ENCODE data around the gene WHRN.

GRCh38 chr9:114480746-114481435 lies 24.4 kb downstream of the WHRN start:
- TF ChIP-seq EZH2 (IDR thresholded peaks at IDR 0.05; ENCODE audit: low read depth) (no peak), CTCF (conservative IDR thresholded peaks at IDR 0.05) (no peak)

Data from PC-9 (cell line).